IPS-NIHi11 (cell line): ENCODE results near the gene TNFRSF1B.

Source experiments
- DNase-seq: peaks from one replicate; pipeline ENCODE4 v3.0.0; 2012; ENCODE audit warnings: mixed read lengths, low spot score

Gene TNFRSF1B

DNA sequence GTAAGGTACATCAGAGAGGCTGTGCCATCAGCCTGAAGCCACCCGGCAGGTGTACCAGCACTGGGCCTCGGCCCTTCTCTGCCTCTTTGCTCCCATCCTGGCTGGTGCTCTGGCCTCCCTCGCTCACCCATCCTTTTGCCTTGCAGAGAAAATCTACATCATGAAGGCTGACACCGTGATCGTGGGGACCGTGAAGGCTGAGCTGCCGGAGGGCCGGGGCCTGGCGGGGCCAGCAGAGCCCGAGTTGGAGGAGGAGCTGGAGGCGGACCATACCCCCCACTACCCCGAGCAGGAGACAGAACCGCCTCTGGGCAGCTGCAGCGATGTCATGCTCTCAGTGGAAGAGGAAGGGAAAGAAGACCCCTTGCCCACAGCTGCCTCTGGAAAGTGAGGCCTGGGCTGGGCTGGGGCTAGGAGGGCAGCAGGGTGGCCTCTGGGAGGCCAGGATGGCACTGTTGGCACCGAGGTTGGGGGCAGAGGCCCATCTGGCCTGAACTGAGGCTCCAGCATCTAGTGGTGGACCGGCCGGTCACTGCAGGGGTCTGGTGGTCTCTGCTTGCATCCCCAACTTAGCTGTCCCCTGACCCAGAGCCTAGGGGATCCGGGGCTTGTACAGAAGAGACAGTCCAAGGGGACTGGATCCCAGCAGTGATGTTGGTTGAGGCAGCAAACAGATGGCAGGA is 24.5 kb upstream of the TNFRSF1B start:
- DNase-seq = no peak

DNA sequence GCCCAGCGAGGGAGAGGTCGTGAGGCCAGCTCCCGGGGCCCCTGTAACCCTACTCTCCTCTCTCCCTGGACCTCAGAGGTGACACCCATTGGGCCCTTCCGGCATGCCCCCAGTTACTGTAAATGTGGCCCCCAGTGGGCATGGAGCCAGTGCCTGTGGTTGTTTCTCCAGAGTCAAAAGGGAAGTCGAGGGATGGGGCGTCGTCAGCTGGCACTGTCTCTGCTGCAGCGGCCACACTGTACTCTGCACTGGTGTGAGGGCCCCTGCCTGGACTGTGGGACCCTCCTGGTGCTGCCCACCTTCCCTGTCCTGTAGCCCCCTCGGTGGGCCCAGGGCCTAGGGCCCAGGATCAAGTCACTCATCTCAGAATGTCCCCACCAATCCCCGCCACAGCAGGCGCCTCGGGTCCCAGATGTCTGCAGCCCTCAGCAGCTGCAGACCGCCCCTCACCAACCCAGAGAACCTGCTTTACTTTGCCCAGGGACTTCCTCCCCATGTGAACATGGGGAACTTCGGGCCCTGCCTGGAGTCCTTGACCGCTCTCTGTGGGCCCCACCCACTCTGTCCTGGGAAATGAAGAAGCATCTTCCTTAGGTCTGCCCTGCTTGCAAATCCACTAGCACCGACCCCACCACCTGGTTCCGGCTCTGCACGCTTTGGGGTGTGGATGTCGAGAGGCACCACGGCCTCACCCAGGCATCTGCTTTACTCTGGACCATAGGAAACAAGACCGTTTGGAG is 23.7 kb upstream of the TNFRSF1B start:
- DNase-seq = no peak

DNA sequence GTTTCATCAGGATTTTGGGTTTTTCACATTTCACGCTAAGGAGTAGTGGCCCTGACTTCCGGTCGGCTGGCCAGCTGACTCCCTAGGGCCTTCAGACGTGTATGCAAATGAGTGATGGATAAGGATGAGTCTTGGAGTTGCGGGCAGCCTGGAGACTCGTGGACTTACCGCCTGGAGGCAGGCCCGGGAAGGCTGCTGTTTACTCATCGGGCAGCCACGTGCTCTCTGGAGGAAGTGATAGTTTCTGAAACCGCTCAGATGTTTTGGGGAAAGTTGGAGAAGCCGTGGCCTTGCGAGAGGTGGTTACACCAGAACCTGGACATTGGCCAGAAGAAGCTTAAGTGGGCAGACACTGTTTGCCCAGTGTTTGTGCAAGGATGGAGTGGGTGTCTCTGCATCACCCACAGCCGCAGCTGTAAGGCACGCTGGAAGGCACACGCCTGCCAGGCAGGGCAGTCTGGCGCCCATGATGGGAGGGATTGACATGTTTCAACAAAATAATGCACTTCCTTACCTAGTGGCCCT is 23.1 kb upstream of the TNFRSF1B start:
- DNase-seq = no peak

DNA sequence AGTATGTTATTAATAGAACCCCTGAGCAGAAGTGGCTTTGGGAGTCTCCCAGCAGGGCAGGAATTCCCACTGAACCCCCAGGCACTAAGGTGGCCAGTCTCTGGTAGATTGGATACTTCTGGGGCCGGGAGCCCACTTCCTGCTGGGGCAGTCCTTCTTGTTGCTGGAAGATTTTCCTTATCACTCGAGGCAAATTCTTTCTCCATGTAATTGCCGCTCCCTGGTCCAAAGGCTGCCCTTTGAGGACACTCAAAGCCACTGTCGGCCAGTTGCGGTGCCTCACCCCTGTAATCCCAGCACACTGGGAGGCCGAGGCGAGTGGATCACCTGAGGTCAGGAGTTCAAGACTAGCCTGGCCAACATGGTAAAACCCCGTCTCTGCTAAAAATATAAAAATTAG is 22.6 kb upstream of the TNFRSF1B start:
- DNase-seq = no peak

DNA sequence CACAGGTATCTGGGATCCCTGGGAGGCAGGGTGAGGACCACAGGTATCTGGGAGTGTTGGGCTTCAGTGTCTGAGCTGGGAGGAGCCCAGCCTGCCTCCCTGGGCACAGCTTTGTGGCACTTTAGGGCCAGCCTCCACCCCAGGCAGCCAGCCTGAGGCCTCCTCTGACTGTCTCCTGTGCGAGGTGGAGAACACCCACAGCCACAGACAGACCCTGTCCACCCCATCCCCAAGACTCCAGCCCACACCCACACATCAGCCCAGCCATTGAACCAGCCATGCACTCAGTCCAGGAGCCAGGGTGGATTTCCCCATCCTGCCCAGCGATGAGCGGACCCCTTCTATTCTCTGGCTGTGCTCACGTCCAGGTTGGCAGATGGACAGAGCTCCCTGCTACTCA is 21.8 kb upstream of the TNFRSF1B start:
- no peak for DNase-seq

DNA sequence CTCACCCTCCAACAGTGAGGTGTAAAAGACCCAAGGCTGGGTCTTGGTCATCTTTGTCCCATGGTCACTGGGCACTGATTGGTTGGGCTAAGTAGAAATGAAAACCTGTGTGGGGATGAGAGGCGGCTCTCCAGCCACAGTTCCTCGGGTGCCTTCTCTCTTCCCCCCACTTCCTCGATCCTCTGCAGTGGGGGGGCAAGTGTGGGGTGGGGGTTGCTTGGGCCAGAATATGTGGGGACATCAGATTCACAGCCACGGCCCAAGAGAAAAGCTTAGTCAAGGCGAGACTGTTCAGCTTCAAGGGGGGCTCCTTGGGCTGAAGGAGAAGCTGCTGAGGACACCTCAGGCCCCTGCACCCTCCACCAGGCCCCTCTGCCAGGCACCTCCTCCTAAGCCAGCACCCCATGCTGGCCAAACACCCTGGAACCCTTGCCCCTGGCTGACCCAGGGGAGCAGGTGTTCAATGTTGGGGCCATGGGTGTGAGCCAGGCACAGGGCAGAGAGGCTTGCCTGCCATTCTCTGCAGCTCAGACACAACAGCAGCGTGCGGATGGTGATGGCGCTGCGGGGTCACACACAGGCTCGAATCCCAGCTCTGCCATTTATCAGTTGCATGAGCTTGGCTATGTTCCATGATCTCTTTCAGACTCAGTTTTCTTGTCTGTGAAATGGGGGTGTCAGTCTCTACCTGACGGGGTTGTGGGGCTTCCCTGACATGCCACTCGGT is 21.0 kb upstream of the TNFRSF1B start:
- no peak for DNase-seq

DNA sequence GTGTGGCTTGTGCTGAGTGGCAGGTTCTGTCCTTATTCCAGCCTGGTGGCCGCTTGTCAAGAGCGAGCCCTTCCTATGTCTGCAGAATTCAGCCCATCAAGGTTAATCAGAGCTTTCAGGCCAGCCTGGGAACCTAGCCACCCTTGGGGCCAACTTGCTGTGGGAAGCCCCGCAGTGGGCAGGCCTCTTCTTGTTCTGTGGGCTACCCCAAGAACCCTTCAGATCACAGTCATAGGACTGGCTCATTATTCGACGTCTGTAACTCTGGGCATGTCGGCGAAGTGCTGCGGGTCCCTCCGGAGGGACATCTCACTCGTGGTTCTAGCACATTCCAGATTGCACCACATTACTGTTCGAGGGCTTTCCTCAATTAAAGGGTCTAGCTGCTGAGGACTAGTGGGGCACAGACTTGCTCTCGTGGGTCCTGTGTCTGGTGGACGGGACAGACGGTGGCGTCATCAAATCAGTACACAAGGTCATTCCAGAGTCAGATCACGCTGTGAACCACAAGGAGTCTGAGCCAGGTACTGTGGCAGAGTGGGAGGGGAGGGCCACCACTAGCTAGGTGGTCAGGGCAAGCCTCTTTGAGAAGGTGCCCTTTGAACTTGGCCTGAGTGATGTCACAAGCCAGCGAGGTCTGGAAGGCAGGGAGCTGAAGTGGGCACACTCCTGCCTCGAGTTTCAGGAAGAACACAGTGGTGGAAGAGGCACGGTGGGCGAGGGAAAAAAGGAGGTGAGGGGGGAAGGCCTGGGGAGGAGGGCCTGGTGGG is 20.3 kb upstream of the TNFRSF1B start:
- DNase-seq = no peak

DNA sequence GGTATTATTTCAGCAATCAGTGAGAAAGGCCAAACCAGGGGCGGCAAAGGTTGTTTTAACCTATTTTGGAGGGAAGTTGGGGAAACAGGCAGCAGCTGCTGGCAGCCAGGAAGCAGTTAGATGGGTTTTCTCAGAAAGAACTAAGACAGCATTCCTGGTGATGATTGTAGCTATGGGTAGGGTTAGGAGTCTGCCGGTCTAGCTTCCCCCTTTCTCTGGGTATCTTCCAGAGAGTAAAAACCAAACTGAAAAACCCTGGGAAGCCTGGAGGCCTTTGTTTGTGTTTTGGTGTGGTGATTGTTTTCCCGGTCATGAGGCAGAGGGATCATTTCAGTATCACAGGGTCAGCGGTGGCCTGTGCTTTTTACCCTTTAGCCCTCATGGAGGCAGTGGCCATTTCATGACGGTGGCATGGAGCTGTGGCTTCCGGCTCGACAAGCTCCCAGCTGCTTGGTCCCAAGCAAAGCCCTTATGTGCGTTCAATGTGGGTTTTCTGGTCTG is 19.5 kb upstream of the TNFRSF1B start:
- no peak for DNase-seq

DNA sequence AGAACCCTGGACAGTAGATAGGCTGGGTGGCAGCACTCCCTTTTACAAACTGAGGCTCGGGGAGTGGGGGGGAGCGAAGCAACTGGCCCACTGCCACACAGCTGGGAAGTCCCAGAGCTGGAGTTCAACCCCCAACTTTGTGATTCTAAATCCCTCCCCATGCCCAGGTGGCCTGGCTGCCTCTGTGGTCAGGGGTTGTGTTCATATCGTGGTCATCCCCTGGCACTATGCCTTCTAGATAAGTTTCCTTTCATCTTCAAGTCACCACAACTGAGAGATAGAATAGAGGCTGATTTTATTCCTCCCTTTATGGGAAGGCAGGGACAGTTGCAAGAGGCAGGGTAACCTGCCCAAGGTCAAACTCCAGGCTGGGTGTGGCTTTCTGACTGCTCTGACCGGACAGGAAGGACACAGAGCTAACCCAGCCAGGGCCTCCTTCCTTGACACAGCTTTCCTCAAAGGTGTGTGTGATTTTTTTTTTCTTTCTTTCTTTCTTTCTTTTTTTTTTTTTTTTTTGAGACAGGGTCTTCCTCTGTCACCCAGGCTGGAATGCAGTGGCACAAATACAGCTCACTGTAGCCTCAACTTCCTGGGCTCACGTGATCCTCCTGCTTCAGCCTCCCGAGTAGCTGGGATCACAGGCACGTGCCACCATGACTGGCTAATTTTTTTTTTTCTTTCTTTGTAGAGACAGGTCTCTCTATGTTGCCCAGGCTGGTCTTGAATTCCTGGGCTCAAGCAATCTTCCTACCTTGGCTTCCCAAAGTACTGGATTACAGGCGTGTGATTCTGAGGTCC is 18.4 kb upstream of the TNFRSF1B start:
- no peak for DNase-seq

DNA sequence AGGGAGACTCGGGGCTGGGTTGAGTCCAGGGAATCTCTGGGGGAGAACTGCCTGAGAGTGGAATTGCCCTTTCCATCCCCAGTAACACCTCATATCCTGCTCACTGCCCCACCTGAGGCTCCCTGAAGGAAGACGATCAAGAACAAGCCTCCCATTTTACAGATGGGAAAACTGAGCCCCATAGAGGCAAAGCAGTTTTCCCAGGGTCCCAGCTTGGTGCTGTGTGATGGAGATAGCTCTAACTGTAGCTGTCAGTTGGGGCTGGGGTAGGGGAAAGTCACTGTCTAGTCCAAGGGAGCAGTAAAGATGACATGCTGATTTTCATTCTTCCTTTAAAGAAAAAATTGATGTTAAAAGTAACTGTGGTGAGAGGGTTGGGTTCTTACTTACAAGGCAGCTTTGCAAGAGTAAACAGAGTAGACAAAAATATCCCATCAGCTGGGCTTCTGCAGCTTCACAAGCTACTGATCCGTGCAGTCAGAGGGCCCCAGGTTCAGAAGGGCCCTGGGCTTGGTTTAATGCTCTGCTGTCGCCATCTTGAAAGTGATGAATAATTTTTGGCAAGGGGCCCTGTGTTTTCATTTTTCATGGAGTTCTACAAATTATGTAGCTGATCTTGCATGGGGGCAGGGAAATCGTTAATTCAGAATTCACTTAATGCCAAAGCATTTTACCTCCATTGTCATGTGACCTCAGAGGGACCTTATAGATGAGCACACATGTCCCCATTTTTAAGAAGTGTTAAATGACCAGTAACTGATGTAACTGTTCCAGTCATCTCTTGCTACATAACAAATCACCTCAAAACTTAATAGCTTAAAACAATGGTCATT is 17.6 kb upstream of the TNFRSF1B start:
- no peak for DNase-seq

DNA sequence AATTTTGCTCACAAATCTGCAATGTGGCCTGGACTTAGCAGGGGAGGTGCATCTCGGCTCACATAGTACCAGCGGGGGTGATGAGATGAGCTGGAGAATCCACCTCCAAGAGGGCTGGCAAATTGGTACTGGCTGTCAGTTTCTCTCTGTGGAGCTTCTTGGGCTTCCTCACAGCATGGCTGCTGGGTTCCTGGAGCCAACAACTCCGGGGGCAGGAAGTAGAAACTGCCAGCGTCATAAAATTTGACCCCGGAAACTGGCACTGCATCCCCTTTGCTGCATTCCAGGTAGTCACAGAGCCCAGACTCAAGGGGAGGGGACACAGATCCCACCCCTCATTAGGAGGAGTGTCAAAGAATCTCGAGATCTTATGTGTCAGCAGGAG is 17.0 kb upstream of the TNFRSF1B start:
- DNase-seq = no peak

DNA sequence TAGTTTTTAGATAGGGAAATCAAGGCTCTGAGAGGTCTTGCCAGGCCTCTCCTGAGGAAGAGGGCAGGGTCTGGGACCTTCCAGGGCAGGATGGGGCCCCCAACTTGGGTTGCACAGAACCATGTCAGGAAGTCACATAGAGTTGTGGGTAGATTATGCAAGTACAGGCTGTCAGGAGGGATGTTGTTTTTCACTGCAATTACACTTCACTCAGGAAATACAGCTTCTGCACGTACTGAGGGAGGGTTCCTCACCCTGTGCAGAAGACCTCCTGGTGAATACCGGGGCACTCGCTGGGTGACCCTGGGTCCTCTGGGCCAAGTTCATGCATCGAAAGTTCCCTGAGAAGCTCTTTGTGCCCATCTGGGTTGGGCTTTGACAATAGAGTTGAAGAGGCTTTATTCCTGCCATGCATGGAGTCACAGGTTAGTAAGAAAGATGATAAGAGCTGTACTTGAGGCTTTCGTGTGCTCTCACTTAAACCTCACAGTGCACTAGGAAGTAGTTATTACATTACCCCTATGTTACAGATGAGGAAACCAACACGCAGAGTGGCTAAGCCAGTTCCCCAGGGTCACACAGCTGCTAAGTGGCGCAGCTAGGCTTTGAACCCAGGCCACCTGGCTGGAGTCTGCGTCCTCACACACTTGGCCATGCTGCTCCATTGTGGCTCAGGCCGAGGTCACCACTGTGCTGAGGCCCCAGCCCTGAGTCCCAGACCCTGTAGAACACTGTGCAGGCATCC is 16.2 kb upstream of the TNFRSF1B start:
- DNase-seq = no peak

DNA sequence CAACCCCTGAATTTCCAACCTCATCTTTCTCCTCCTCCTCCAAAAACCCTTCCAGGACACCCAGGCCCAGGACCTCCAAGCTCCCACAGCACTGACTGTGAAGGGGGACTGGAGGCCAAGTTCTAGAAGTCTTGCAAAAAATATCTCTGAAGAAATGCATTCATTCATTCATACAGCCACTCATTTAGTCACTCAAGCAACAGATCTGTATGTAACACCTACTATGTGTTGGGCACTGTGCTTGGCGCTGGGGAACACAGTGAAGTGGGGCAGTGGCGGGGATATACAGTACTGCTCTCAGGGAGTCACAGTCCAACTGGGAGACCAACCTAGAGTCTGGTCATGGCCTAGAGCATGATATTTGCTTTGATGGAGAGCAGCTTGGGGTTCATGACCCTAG is 15.3 kb upstream of the TNFRSF1B start:
- DNase-seq = no peak

DNA sequence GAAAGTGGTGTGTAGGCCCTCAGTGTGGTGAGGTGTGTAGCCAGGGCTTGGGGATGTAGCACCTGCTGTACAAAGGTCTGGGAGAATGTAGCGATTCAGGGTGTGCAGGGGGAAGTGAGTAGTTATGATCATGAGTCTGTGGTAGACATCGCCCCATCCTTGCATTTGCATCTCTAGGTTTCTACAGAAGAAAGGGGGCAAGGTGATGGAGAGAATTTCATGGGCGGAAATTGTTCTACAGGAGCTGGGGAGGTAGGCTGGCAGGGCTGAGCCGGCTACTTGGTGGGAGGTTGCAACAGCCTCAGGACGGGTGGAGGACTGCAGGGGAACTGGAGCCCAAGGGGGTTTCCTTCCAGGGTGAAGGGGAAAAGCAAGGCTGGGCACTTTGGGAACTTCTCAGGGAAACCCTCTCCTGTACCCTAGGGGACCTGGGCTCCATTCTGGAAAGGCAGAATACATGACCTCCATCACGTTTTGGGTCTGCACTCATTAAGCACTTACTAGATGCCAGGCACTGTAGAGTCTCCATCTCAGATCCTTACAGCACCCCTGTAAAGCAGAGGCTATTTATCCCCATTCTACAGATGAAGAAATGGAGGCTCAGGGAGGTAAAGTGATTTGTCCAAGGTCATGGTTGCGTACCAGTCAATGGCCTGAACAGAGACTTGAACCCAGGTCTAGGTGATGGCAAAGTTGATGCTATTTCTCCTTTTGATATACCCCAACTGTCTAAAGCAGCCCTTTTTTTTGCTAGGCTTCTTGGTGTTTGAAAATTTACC is 14.5 kb upstream of the TNFRSF1B start:
- no peak for DNase-seq

DNA sequence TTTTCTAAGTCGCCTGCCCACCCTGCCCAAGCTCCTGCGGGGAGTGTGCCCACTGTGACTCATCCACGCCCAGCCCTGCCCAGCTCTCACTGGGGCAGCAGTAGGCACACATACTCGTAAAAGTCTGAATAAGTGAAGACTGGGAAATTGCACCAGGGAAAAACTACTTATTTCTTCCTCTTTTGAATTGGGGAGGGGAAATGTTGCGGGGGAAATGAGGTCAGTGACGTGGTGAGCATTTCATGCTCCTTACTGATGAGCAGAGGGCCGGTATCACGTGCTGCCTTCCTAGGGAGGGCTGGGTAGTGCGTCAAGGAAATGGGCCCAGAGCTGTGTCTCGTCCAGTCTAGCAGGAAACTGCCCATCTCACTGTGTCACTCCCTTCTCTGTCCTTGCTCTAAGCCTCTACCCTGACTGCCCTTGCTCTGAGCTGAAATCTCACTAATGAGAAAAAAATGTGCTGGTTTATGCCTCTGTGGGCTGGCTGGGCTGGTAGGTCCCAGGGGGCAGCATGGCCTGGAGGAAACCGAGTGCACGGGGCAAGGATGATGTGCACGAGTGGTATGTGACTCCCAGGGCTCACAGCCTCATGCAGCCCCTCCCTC is 13.5 kb upstream of the TNFRSF1B start:
- DNase-seq = no peak

DNA sequence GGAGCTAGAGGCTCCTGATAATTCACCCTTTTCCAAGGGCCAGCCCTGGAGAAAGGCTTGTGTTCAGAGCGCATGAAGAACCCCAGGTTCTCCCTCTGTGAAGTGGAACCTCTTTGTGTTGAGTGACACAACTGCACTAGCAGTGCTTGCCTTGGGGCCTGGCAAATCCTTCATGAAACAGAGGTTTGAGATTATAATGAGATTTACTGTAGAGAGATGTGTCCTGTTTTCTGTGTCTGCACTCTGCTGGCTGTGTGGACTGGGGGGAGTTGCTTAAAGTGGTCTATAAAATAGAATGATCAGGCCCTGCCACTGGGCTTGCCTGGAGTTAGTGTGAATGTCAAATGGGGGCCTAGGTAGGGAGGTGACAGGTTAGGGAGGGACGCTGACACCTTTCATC is 11.5 kb upstream of the TNFRSF1B start:
- DNase-seq = no peak

DNA sequence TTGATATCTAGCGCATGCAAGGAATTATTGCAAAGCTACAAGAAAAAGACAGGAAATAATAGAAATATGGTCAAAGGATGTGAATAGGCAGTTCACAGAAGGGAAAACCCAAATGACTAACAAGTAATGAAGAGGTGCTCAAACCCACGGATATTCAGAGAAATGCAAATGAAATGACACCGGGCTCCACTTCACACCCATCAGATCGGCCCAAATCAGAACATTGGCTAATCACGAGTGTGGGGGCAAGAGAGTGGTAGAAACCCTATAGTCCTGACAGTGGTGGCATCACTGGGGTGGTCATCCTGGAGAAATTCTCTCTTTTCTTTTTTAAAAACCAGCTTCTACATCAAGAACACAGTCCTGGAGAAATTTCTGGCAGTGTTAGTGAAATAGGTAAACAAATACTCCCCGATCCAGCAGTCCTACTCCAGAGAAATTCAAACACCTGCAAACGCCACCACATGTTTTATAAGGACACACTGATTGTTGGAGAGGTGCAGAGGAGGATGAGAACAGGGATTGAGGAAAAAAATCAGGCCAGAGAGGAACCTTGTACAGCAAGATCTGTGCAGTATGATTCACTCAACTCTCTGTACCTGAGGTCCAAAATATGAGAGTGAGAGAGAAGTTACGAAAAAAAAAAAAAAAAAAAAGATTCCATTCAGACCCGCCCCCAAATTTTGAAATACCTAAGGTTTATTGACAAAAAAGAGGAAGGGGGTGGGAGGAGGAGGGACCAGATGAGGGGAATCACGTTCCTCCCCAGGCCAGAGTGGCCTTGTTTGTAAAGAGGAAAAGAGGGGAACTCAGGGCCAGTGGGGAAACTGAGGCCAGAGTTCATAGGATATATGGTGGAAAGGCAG is 9.2 kb upstream of the TNFRSF1B start:
- no peak for DNase-seq
